ENCODE measurements around the gene MAML2.

DNA sequence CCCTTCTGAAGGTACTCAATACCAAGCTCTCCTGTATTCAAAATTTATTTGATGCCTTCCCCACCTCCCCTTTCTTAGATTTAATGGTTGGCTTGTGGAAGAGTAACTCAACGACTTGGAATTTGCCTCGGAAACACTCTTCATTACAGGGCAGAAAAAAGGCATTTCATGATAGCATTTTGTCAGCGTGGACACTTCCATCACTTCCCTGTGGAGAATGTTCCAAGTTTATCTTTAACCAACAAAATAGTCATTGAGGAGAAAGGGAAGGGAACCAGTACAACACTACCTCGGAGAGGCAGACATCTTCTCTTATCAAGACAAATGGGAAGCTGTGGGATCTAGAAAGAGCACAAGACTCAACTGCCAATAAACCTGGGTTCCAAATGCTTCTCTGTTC, 241.8 kb downstream of the MAML2 start:
- TF ChIP-seq FOXM1 (IDR thresholded peaks at IDR 0.05; ENCODE audit: low read depth) = no peak
- no peak for TF ChIP-seq FOXM1 (CRISPR knock-in tag; IDR thresholded peaks at IDR 0.05; ENCODE audit: low read depth)
- TF ChIP-seq, protein P1, sequence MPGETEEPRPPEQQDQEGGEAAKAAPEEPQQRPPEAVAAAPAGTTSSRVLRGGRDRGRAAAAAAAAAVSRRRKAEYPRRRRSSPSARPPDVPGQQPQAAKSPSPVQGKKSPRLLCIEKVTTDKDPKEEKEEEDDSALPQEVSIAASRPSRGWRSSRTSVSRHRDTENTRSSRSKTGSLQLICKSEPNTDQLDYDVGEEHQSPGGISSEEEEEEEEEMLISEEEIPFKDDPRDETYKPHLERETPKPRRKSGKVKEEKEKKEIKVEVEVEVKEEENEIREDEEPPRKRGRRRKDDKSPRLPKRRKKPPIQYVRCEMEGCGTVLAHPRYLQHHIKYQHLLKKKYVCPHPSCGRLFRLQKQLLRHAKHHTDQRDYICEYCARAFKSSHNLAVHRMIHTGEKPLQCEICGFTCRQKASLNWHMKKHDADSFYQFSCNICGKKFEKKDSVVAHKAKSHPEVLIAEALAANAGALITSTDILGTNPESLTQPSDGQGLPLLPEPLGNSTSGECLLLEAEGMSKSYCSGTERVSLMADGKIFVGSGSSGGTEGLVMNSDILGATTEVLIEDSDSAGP (CRISPR knock-in tag; IDR thresholded peaks at IDR 0.05) = no peak
- TF ChIP-seq, protein P2, sequence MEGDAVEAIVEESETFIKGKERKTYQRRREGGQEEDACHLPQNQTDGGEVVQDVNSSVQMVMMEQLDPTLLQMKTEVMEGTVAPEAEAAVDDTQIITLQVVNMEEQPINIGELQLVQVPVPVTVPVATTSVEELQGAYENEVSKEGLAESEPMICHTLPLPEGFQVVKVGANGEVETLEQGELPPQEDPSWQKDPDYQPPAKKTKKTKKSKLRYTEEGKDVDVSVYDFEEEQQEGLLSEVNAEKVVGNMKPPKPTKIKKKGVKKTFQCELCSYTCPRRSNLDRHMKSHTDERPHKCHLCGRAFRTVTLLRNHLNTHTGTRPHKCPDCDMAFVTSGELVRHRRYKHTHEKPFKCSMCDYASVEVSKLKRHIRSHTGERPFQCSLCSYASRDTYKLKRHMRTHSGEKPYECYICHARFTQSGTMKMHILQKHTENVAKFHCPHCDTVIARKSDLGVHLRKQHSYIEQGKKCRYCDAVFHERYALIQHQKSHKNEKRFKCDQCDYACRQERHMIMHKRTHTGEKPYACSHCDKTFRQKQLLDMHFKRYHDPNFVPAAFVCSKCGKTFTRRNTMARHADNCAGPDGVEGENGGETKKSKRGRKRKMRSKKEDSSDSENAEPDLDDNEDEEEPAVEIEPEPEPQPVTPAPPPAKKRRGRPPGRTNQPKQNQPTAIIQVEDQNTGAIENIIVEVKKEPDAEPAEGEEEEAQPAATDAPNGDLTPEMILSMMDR (IDR thresholded peaks at IDR 0.05 in 2 of 3, conservative IDR thresholded peaks at IDR 0.05 in 1 of 3; ENCODE audit: insufficient read depth in 2 of 3, low read depth in 1 of 3, low read length in 3 of 3) = no peak
- TF ChIP-seq, protein P3, sequence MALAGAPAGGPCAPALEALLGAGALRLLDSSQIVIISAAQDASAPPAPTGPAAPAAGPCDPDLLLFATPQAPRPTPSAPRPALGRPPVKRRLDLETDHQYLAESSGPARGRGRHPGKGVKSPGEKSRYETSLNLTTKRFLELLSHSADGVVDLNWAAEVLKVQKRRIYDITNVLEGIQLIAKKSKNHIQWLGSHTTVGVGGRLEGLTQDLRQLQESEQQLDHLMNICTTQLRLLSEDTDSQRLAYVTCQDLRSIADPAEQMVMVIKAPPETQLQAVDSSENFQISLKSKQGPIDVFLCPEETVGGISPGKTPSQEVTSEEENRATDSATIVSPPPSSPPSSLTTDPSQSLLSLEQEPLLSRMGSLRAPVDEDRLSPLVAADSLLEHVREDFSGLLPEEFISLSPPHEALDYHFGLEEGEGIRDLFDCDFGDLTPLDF (CRISPR knock-in tag; IDR thresholded peaks at IDR 0.05) = no peak
- TF ChIP-seq NR2C2 (CRISPR knock-in tag; IDR thresholded peaks at IDR 0.05) = no peak
- TF ChIP-seq NR2C2 (tag; IDR thresholded peaks at IDR 0.05) = no peak
- TF ChIP-seq MTF1 (CRISPR knock-in tag; IDR thresholded peaks at IDR 0.05; ENCODE audit: borderline replicate concordance) = no peak
- TF ChIP-seq, protein P4, sequence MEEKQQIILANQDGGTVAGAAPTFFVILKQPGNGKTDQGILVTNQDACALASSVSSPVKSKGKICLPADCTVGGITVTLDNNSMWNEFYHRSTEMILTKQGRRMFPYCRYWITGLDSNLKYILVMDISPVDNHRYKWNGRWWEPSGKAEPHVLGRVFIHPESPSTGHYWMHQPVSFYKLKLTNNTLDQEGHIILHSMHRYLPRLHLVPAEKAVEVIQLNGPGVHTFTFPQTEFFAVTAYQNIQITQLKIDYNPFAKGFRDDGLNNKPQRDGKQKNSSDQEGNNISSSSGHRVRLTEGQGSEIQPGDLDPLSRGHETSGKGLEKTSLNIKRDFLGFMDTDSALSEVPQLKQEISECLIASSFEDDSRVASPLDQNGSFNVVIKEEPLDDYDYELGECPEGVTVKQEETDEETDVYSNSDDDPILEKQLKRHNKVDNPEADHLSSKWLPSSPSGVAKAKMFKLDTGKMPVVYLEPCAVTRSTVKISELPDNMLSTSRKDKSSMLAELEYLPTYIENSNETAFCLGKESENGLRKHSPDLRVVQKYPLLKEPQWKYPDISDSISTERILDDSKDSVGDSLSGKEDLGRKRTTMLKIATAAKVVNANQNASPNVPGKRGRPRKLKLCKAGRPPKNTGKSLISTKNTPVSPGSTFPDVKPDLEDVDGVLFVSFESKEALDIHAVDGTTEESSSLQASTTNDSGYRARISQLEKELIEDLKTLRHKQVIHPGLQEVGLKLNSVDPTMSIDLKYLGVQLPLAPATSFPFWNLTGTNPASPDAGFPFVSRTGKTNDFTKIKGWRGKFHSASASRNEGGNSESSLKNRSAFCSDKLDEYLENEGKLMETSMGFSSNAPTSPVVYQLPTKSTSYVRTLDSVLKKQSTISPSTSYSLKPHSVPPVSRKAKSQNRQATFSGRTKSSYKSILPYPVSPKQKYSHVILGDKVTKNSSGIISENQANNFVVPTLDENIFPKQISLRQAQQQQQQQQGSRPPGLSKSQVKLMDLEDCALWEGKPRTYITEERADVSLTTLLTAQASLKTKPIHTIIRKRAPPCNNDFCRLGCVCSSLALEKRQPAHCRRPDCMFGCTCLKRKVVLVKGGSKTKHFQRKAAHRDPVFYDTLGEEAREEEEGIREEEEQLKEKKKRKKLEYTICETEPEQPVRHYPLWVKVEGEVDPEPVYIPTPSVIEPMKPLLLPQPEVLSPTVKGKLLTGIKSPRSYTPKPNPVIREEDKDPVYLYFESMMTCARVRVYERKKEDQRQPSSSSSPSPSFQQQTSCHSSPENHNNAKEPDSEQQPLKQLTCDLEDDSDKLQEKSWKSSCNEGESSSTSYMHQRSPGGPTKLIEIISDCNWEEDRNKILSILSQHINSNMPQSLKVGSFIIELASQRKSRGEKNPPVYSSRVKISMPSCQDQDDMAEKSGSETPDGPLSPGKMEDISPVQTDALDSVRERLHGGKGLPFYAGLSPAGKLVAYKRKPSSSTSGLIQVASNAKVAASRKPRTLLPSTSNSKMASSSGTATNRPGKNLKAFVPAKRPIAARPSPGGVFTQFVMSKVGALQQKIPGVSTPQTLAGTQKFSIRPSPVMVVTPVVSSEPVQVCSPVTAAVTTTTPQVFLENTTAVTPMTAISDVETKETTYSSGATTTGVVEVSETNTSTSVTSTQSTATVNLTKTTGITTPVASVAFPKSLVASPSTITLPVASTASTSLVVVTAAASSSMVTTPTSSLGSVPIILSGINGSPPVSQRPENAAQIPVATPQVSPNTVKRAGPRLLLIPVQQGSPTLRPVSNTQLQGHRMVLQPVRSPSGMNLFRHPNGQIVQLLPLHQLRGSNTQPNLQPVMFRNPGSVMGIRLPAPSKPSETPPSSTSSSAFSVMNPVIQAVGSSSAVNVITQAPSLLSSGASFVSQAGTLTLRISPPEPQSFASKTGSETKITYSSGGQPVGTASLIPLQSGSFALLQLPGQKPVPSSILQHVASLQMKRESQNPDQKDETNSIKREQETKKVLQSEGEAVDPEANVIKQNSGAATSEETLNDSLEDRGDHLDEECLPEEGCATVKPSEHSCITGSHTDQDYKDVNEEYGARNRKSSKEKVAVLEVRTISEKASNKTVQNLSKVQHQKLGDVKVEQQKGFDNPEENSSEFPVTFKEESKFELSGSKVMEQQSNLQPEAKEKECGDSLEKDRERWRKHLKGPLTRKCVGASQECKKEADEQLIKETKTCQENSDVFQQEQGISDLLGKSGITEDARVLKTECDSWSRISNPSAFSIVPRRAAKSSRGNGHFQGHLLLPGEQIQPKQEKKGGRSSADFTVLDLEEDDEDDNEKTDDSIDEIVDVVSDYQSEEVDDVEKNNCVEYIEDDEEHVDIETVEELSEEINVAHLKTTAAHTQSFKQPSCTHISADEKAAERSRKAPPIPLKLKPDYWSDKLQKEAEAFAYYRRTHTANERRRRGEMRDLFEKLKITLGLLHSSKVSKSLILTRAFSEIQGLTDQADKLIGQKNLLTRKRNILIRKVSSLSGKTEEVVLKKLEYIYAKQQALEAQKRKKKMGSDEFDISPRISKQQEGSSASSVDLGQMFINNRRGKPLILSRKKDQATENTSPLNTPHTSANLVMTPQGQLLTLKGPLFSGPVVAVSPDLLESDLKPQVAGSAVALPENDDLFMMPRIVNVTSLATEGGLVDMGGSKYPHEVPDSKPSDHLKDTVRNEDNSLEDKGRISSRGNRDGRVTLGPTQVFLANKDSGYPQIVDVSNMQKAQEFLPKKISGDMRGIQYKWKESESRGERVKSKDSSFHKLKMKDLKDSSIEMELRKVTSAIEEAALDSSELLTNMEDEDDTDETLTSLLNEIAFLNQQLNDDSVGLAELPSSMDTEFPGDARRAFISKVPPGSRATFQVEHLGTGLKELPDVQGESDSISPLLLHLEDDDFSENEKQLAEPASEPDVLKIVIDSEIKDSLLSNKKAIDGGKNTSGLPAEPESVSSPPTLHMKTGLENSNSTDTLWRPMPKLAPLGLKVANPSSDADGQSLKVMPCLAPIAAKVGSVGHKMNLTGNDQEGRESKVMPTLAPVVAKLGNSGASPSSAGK (IDR thresholded peaks at IDR 0.05) = no peak
- no peak for TF ChIP-seq ZBTB7A (IDR thresholded peaks at IDR 0.05; ENCODE audit: borderline replicate concordance, control insufficient read depth, low read depth, low read length)
- TF ChIP-seq, protein P5, sequence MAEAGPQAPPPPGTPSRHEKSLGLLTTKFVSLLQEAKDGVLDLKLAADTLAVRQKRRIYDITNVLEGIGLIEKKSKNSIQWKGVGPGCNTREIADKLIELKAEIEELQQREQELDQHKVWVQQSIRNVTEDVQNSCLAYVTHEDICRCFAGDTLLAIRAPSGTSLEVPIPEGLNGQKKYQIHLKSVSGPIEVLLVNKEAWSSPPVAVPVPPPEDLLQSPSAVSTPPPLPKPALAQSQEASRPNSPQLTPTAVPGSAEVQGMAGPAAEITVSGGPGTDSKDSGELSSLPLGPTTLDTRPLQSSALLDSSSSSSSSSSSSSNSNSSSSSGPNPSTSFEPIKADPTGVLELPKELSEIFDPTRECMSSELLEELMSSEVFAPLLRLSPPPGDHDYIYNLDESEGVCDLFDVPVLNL (CRISPR knock-in tag; IDR thresholded peaks at IDR 0.05; ENCODE audit: low read depth) = no peak

Data from K562 (cell line).